Liver (tissue), 9 donors: ENCODE results near the gene SOHLH1. TPM values are rescaled to one million over a fixed set of nuclear protein-coding genes. Genes with fewer than 3 reads are reported as not detected.

Experiments
- DNase-seq: peaks from one replicate; pipeline ENCODE4 v3.0.0-alpha.2; 2017; ENCODE audit warnings: low spot score
- H3K27ac ChIP-seq, 2 donors: one replicate each; pipeline ENCODE4 v1.7.0; 2013; ENCODE audit warnings: inconsistent platforms in 2 of 2, low read length in 2 of 2, control low read depth in 1 of 2, low read depth in 1 of 2, mild to moderate bottlenecking in 1 of 2
- H3K27me3 ChIP-seq, 4 donors: one replicate each; pipeline versions ENCODE4 v1.6.1 to v1.7.0; 2013; ENCODE audit warnings: low read length in 3 of 4, inconsistent platforms in 1 of 4, mild to moderate bottlenecking in 1 of 4, moderate library complexity in 1 of 4; ENCODE audit not compliant: control insufficient read depth in 4 of 4, insufficient read depth in 4 of 4
- H3K36me3 ChIP-seq, 4 donors: one replicate each; pipeline versions ENCODE4 v1.6.1 to v1.7.0; 2013; ENCODE audit warnings: low read length in 3 of 4, mild to moderate bottlenecking in 3 of 4, low read depth in 1 of 4, moderate library complexity in 1 of 4; ENCODE audit not compliant: control insufficient read depth in 4 of 4, insufficient read depth in 3 of 4
- H3K4me1 ChIP-seq, 4 donors: one replicate each; pipeline versions ENCODE4 v1.6.1 to v1.7.0; 2013; ENCODE audit warnings: low read length in 3 of 4, mild to moderate bottlenecking in 3 of 4, moderate library complexity in 1 of 4; ENCODE audit not compliant: control insufficient read depth in 4 of 4, insufficient read depth in 4 of 4
- H3K4me3 ChIP-seq, 3 donors: one replicate each; pipeline versions ENCODE4 v1.6.1 to v1.7.0; 2013; ENCODE audit warnings: low read length in 3 of 3, control low read depth in 1 of 3, low read depth in 1 of 3, mild to moderate bottlenecking in 1 of 3
- H3K9ac ChIP-seq, 2 donors: one replicate each; pipeline ENCODE4 v1.7.0; 2013; ENCODE audit warnings: low read length in 2 of 2, mild to moderate bottlenecking in 2 of 2, moderate library complexity in 2 of 2, control low read depth in 1 of 2, low read depth in 1 of 2
- H3K9me3 ChIP-seq, 4 donors: one replicate each; pipeline versions ENCODE4 v1.6.1 to v1.7.0; 2013; ENCODE audit warnings: low read length in 3 of 4; ENCODE audit not compliant: control insufficient read depth in 4 of 4
- ATF3 ChIP-seq: IDR thresholded peaks from 2 replicates; pipeline ENCODE4 v1.6.1; 2016; ENCODE audit warnings: antibody characterized with exemption
- CTCF ChIP-seq: fragments of 150-350 bp; IDR thresholded peaks from 2 replicates; pipeline ENCODE4 v1.5.1; 2017; ENCODE audit warnings: improper control_type of control experiment, low read depth, low read length; ENCODE audit not compliant: missing input control
- EGR1 ChIP-seq, 2 donors: IDR thresholded peaks; 2 replicates each; pipeline ENCODE4 v1.6.1; 2016 to 2018; ENCODE audit warnings: antibody characterized with exemption in 2 of 2, low read depth in 2 of 2
- FOXA1 ChIP-seq: IDR thresholded peaks from 2 replicates; pipeline ENCODE4 v1.6.1; 2016; ENCODE audit warnings: antibody characterized with exemption
- FOXA2 ChIP-seq: IDR thresholded peaks from 2 replicates; pipeline ENCODE4 v1.6.1; 2016; ENCODE audit warnings: antibody characterized with exemption
- GABPA ChIP-seq, 2 donors: IDR thresholded peaks in 1 of 2; conservative IDR thresholded peaks in 1 of 2; 2 replicates each; pipeline ENCODE4 v1.6.1; 2016; ENCODE audit warnings: antibody characterized with exemption in 2 of 2, mild to moderate bottlenecking in 1 of 2, moderate library complexity in 1 of 2
- HNF4A ChIP-seq, 2 donors: conservative IDR thresholded peaks; 2 replicates each; pipeline ENCODE4 v1.6.1; 2016; ENCODE audit warnings: antibody characterized with exemption in 2 of 2, mild to moderate bottlenecking in 2 of 2
- HNF4G ChIP-seq: IDR thresholded peaks from 2 replicates; pipeline ENCODE4 v1.6.1; 2016; ENCODE audit warnings: antibody characterized with exemption
- JUND ChIP-seq, 2 donors: IDR thresholded peaks; 2 replicates each; pipeline ENCODE4 v1.6.1; 2016; ENCODE audit warnings: antibody characterized with exemption in 2 of 2
- MAX ChIP-seq: IDR thresholded peaks from 2 replicates; pipeline ENCODE4 v1.6.1; 2016; ENCODE audit warnings: antibody characterized with exemption
- NR2F2 ChIP-seq: IDR thresholded peaks from 2 replicates; pipeline ENCODE4 v1.6.1; 2016; ENCODE audit warnings: antibody characterized with exemption
- RAD21 ChIP-seq, 2 donors: IDR thresholded peaks; 2 replicates each; pipeline ENCODE4 v1.6.1; 2016; ENCODE audit warnings: antibody characterized with exemption in 2 of 2, mild to moderate bottlenecking in 2 of 2
- REST ChIP-seq: IDR thresholded peaks from 2 replicates; pipeline ENCODE4 v1.6.1; 2016; ENCODE audit warnings: antibody characterized with exemption, mild to moderate bottlenecking
- SP1 ChIP-seq: IDR thresholded peaks from 2 replicates; pipeline ENCODE4 v1.6.1; 2018; ENCODE audit warnings: antibody characterized with exemption, mild to moderate bottlenecking
- TAF1 ChIP-seq: conservative IDR thresholded peaks from 2 replicates; pipeline ENCODE4 v1.6.1; 2016; ENCODE audit warnings: antibody characterized with exemption, mild to moderate bottlenecking
- YY1 ChIP-seq: IDR thresholded peaks from 2 replicates; pipeline ENCODE4 v1.6.1; 2016; ENCODE audit warnings: antibody characterized with exemption, mild to moderate bottlenecking
- ZBTB33 ChIP-seq: IDR thresholded peaks from 2 replicates; pipeline ENCODE4 v1.6.1; 2016; ENCODE audit warnings: antibody characterized with exemption
- WGBS: extraction: QIAGEN DNeasy Blood & Tissue Kit; methylation state at CpG from one replicate; pipeline ENCODE4 v1.1.7; 2013; 5-methylcytosine and 5-hydroxymethylcytosine counted together
- polyA plus RNA-seq, 2 donors: library from polyadenylated mRNA; stranded (reverse) in 1 of 2; unstranded in 1 of 2; fragments of 200-250 nt in 1 of 2; fragments of >200 nt in 1 of 2; fragmentation: Nextera tagmentation in 1 of 2; extraction: Ambion mirVana in 1 of 2; gene quantifications; one replicate each; pipeline versions ENCODE4 v1.2.1 to v1.2.3, GENCODE V29; 2013 to 2015
- total RNA-seq, 2 donors: library from RNA; depleted of rRNA; stranded (reverse); fragments of >200 nt; gene quantifications; one replicate each; pipeline ENCODE4 v1.2.3, GENCODE V29; 2014
- donor health status: healthy.
- donor health status: healthy.
- donor health status: healthy.
- donor health status: healthy.
- donor health status: healthy.

Gene SOHLH1
- total and polyA plus RNA-seq, 4 donors: not detected

GRCh38 chr9:135666534-135667462, 32.5 kb downstream of the SOHLH1 start:
- Histone ChIP-seq H3K9me3 (no peaks in the 10 kb centered on the region), H3K27ac (no peak overlapping the region), H3K9ac (no peak overlapping the region), H3K36me3 (no peaks in the 10 kb centered on the region), H3K4me3 (no peak overlapping the region), H3K27me3 (peaks cover 0 to under 1% (median 0%) of the 10 kb centered on the region in 4 donors), H3K4me1 (no peaks in the 10 kb centered on the region)
- TF ChIP-seq RAD21 (IDR thresholded peaks at IDR 0.05) (no peak), NR2F2 (no peak), JUND (IDR thresholded peaks at IDR 0.05) (no peak), GABPA (IDR thresholded peaks at IDR 0.05 in 1 of 2, conservative IDR thresholded peaks at IDR 0.05 in 1 of 2) (no peak), SP1 (no peak), HNF4G (no peak), REST (no peak), FOXA2 (no peak), YY1 (no peak), HNF4A (conservative IDR thresholded peaks at IDR 0.05) (no peak), ATF3 (no peak), FOXA1 (no peak), EGR1 (IDR thresholded peaks at IDR 0.05; ENCODE audit: low read depth in 2 of 2) (no peak), CTCF (no peak), TAF1 (no peak), MAX (no peak), ZBTB33 (no peak)
- 64% methylated on average over 29 of the region's 29 CpGs for WGBS
- no peak for DNase-seq
